ENCODE results near the gene ZNF181. TPM values are rescaled to one million over a fixed set of nuclear protein-coding genes. Genes with fewer than 3 reads are reported as not detected.

The ZNF181 gene
- total and polyA plus RNA-seq, 3 donors from 2014 or later = 10.7 to 18.5 (median 16.1) TPM

- Histone ChIP-seq H3K4me3 (no peak overlapping the region), H3K4me1 (no peaks in the 10 kb centered on the region), H3K27ac (no peak overlapping the region), H3K36me3 (ENCODE audit: low read depth, missing control alignments) (no peaks in the 10 kb centered on the region), H3K9me3 (no peaks in the 10 kb centered on the region), H3K27me3 (no peaks in the 10 kb centered on the region)
- no peak for DNase-seq
- WGBS, 2 donors = 91 to 93% methylated on average over 3 of the region's 3 CpGs
- intact Hi-C loops (cut with DNase I; ENCODE audit: low total_unique reads) = no loop called here
- TF ChIP-seq CTCF (IDR thresholded peaks at IDR 0.05) (no peak), POLR2A (IDR thresholded peaks at IDR 0.05) (no peak)
Observed at GRCh38 chr19:34690372-34690771, 43.7 kb upstream of the ZNF181 start.

DNA sequence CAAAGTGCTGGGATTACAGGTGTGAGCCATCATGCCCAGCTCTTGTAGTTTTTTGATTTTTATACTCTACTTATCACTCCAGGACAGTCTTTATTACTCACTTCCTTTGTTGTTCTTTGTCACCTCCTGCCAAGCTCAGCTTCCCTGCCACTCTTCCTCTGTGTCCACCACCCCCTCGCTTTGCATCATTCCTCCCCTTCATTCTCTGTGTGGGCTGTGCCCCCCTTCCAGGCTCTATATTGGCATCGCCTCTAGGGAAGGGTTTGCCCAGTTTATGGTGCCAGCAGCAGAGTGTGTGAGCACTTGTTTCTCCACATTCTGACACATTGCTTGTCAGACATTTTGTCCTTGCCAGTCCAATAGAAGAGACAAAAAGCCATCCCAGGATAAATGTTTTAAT lies 41.5 kb upstream of the ZNF181 start:
- DNase-seq = no peak
- H3K4me1 ChIP-seq = no peaks in the 10 kb centered on the region
- no peak overlapping the region for H3K4me3 ChIP-seq
- no peaks in the 10 kb centered on the region for H3K36me3 ChIP-seq (ENCODE audit: low read depth, missing control alignments)
- H3K9me3 ChIP-seq = no peaks in the 10 kb centered on the region
- no peaks in the 10 kb centered on the region for H3K27me3 ChIP-seq
- intact Hi-C loops (cut with DNase I; ENCODE audit: low total_unique reads) = no loop called here
- 46 to 63% methylated on average over 2 of the region's 2 CpGs for WGBS, 2 donors
- TF ChIP-seq POLR2A (IDR thresholded peaks at IDR 0.05) (no peak), CTCF (IDR thresholded peaks at IDR 0.05) (no peak)
- H3K27ac ChIP-seq = no peak overlapping the region

DNA sequence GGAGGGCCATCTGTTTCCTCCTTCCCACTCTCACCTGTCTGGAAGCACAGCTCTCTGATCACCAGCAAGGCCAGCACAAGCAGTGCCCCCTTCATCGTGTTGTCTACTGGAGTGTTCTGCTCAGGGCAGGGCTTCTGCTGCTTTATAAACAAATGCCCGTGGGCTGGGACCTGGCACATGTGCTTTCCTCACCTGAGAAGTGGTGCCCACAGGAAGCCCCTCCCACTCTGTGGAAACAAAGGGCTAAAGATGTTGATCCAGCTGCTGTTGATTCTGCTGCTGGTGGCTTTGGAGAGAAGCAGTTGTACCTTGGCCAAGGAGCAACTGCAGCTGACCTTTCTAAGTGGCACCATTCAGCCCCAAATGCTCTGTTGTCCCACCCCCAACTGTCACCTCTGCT lies 26.4 kb upstream of the ZNF181 start:
- Histone ChIP-seq H3K36me3 (ENCODE audit: low read depth, missing control alignments) (no peaks in the 10 kb centered on the region), H3K4me3 (no peak overlapping the region), H3K27me3 (no peaks in the 10 kb centered on the region), H3K9me3 (no peaks in the 10 kb centered on the region), H3K4me1 (no peaks in the 10 kb centered on the region), H3K27ac (no peak overlapping the region)
- DNase-seq = no peak
- TF ChIP-seq POLR2A (IDR thresholded peaks at IDR 0.05) = no peak
- no peak for TF ChIP-seq CTCF (IDR thresholded peaks at IDR 0.05)
- 43 to 76% methylated on average over 1 to 2 of the region's 2 CpGs for WGBS, 2 donors
- intact Hi-C loops (cut with DNase I; ENCODE audit: low total_unique reads) = no loop called here

DNA sequence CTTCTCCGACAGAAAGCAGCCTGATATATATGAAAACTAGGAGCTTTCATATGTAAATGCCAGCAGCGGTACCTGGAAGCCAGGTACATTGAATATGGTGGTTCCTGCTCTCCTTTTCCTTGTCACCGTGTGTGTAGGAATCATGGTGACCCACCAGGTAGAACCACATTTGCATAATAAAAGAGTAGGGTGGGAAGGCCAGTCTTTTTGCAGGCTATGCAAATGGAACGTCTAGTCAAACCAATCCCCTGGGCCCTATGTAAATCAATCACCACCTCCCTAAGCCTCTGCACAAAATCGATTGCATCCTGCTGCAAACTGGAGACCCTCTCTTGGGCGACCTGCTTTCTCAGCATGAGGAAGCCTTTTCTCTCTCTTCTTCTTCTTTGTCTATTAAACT lies 22.2 kb upstream of the ZNF181 start:
- 52 to 54% methylated on average over 6 of the region's 6 CpGs for WGBS, 2 donors

More for the DNA sequence above, 22.2 kb upstream of the ZNF181 start:
- Histone ChIP-seq H3K4me3 (no peak overlapping the region), H3K27me3 (no peaks in the 10 kb centered on the region), H3K27ac (no peak overlapping the region), H3K9me3 (no peaks in the 10 kb centered on the region), H3K36me3 (ENCODE audit: low read depth, missing control alignments) (no peaks in the 10 kb centered on the region), H3K4me1 (no peaks in the 10 kb centered on the region)
- no peak for DNase-seq
- intact Hi-C loops (cut with DNase I; ENCODE audit: low total_unique reads) = no loop called here
- no peak for TF ChIP-seq CTCF (IDR thresholded peaks at IDR 0.05)
- no peak for TF ChIP-seq POLR2A (IDR thresholded peaks at IDR 0.05)

Measured in testis (tissue), 3 donors.